ENCODE results near the gene SH3GLB2.

Gene SH3GLB2

GRCh38 chr9:129027224-129027684, 877 bp downstream of the SH3GLB2 start:
- Histone ChIP-seq H3K27me3 (ENCODE audit: insufficient read depth, insufficient read length) (no peaks in the 10 kb centered on the region), H3K9me3 (ENCODE audit: insufficient read depth, low read length) (no peaks in the 10 kb centered on the region), H3K4me1 (ENCODE audit: insufficient read depth, insufficient read length) (peaks cover 30% of the 10 kb centered on the region), H3K4me3 (ENCODE audit: insufficient read length, low read depth) (peak overlapping the region; percentile 88), H3K36me3 (ENCODE audit: insufficient read depth, insufficient read length, low read length) (peaks cover 3% of the 10 kb centered on the region), H3K9ac (ENCODE audit: insufficient read length, low read depth) (peak overlapping the region; percentile 90)
- DNase-seq (ENCODE audit: low read depth, low spot score): no peak
- no peak for TF ChIP-seq ZNF274 (IDR thresholded peaks at IDR 0.05; ENCODE audit: low read depth, low read length)
- no peak for TF ChIP-seq YY1 (IDR thresholded peaks at IDR 0.05; ENCODE audit: insufficient read depth, insufficient read length)

GRCh38 chr9:129026442-129027223, 1.5 kb downstream of the SH3GLB2 start:
- no peak for DNase-seq (ENCODE audit: low read depth, low spot score)
- Histone ChIP-seq H3K4me1 (ENCODE audit: insufficient read depth, insufficient read length) (peaks cover 33% of the 10 kb centered on the region), H3K9me3 (ENCODE audit: insufficient read depth, low read length) (no peaks in the 10 kb centered on the region), H3K4me3 (ENCODE audit: insufficient read length, low read depth) (no peak overlapping the region), H3K36me3 (ENCODE audit: insufficient read depth, insufficient read length, low read length) (peaks cover 3% of the 10 kb centered on the region), H3K9ac (ENCODE audit: insufficient read length, low read depth) (peak overlapping the region; percentile 21), H3K27me3 (ENCODE audit: insufficient read depth, insufficient read length) (no peaks in the 10 kb centered on the region)
- TF ChIP-seq ZNF274 (IDR thresholded peaks at IDR 0.05; ENCODE audit: low read depth, low read length) (no peak), YY1 (IDR thresholded peaks at IDR 0.05; ENCODE audit: insufficient read depth, insufficient read length) (no peak), SUZ12 (IDR thresholded peaks at IDR 0.05; ENCODE audit: extremely low read depth, insufficient read depth, insufficient read length) (no peak)

GRCh38 chr9:129023908-129024233, 4.3 kb downstream of the SH3GLB2 start:
- Histone ChIP-seq H3K4me3 (ENCODE audit: insufficient read length, low read depth) (no peak overlapping the region), H3K27me3 (ENCODE audit: insufficient read depth, insufficient read length) (no peaks in the 10 kb centered on the region), H3K9ac (ENCODE audit: insufficient read length, low read depth) (peak overlapping the region; percentile 16), H3K4me1 (ENCODE audit: insufficient read depth, insufficient read length) (peaks cover 26% of the 10 kb centered on the region), H3K36me3 (ENCODE audit: insufficient read depth, insufficient read length, low read length) (peaks cover 6% of the 10 kb centered on the region), H3K9me3 (ENCODE audit: insufficient read depth, low read length) (no peaks in the 10 kb centered on the region)
- TF ChIP-seq YY1 (IDR thresholded peaks at IDR 0.05; ENCODE audit: insufficient read depth, insufficient read length) (no peak), SUZ12 (IDR thresholded peaks at IDR 0.05; ENCODE audit: extremely low read depth, insufficient read depth, insufficient read length) (no peak), ZNF274 (IDR thresholded peaks at IDR 0.05; ENCODE audit: low read depth, low read length) (no peak)
- DNase-seq (ENCODE audit: low read depth, low spot score): no peak

GRCh38 chr9:129023036-129023907, 4.9 kb downstream of the SH3GLB2 start:
- Histone ChIP-seq H3K9ac (ENCODE audit: insufficient read length, low read depth) (peak overlapping the region; percentile 33), H3K9me3 (ENCODE audit: insufficient read depth, low read length) (no peaks in the 10 kb centered on the region), H3K36me3 (ENCODE audit: insufficient read depth, insufficient read length, low read length) (peaks cover 6% of the 10 kb centered on the region), H3K27me3 (ENCODE audit: insufficient read depth, insufficient read length) (no peaks in the 10 kb centered on the region), H3K4me1 (ENCODE audit: insufficient read depth, insufficient read length) (peaks cover 26% of the 10 kb centered on the region), H3K4me3 (ENCODE audit: insufficient read length, low read depth) (no peak overlapping the region)
- no peak for DNase-seq (ENCODE audit: low read depth, low spot score)
- TF ChIP-seq YY1 (IDR thresholded peaks at IDR 0.05; ENCODE audit: insufficient read depth, insufficient read length) (no peak), SUZ12 (IDR thresholded peaks at IDR 0.05; ENCODE audit: extremely low read depth, insufficient read depth, insufficient read length) (no peak), ZNF274 (IDR thresholded peaks at IDR 0.05; ENCODE audit: low read depth, low read length) (no peak)

GRCh38 chr9:129022037-129022436, 6.1 kb downstream of the SH3GLB2 start:
- H3K27me3 ChIP-seq (ENCODE audit: insufficient read depth, insufficient read length): no peaks in the 10 kb centered on the region
- H3K4me1 ChIP-seq (ENCODE audit: insufficient read depth, insufficient read length): peaks cover 21% of the 10 kb centered on the region
- H3K9ac ChIP-seq (ENCODE audit: insufficient read length, low read depth): no peak overlapping the region
- H3K36me3 ChIP-seq (ENCODE audit: insufficient read depth, insufficient read length, low read length): peaks cover 6% of the 10 kb centered on the region
- H3K4me3 ChIP-seq (ENCODE audit: insufficient read length, low read depth): no peak overlapping the region
- H3K9me3 ChIP-seq (ENCODE audit: insufficient read depth, low read length): no peaks in the 10 kb centered on the region
- DNase-seq (ENCODE audit: low read depth, low spot score): no peak
- TF ChIP-seq YY1 (IDR thresholded peaks at IDR 0.05; ENCODE audit: insufficient read depth, insufficient read length): no peak
- no peak for TF ChIP-seq ZNF274 (IDR thresholded peaks at IDR 0.05; ENCODE audit: low read depth, low read length)
- TF ChIP-seq SUZ12 (IDR thresholded peaks at IDR 0.05; ENCODE audit: extremely low read depth, insufficient read depth, insufficient read length): no peak

- Histone ChIP-seq H3K27me3 (ENCODE audit: insufficient read depth, insufficient read length) (no peaks in the 10 kb centered on the region), H3K9ac (ENCODE audit: insufficient read length, low read depth) (no peak overlapping the region), H3K9me3 (ENCODE audit: insufficient read depth, low read length) (no peaks in the 10 kb centered on the region), H3K4me3 (ENCODE audit: insufficient read length, low read depth) (no peak overlapping the region), H3K36me3 (ENCODE audit: insufficient read depth, insufficient read length, low read length) (peaks cover 6% of the 10 kb centered on the region), H3K4me1 (ENCODE audit: insufficient read depth, insufficient read length) (peaks cover 20% of the 10 kb centered on the region)
- DNase-seq (ENCODE audit: low read depth, low spot score): no peak
- no peak for TF ChIP-seq ZNF274 (IDR thresholded peaks at IDR 0.05; ENCODE audit: low read depth, low read length)
- no peak for TF ChIP-seq SUZ12 (IDR thresholded peaks at IDR 0.05; ENCODE audit: extremely low read depth, insufficient read depth, insufficient read length)
- TF ChIP-seq YY1 (IDR thresholded peaks at IDR 0.05; ENCODE audit: insufficient read depth, insufficient read length): no peak
Measured at GRCh38 chr9:129021091-129021490, 7.0 kb downstream of the SH3GLB2 start.

GRCh38 chr9:129014608-129015007, 13.5 kb downstream of the SH3GLB2 start:
- TF ChIP-seq SUZ12 (IDR thresholded peaks at IDR 0.05; ENCODE audit: extremely low read depth, insufficient read depth, insufficient read length) (no peak), ZNF274 (IDR thresholded peaks at IDR 0.05; ENCODE audit: low read depth, low read length) (no peak), YY1 (IDR thresholded peaks at IDR 0.05; ENCODE audit: insufficient read depth, insufficient read length) (no peak)
- peaks cover 20% of the 10 kb centered on the region for H3K4me1 ChIP-seq (ENCODE audit: insufficient read depth, insufficient read length)
- H3K27me3 ChIP-seq (ENCODE audit: insufficient read depth, insufficient read length): no peaks in the 10 kb centered on the region
- peaks cover 53% of the 10 kb centered on the region for H3K36me3 ChIP-seq (ENCODE audit: insufficient read depth, insufficient read length, low read length)
- no peak overlapping the region for H3K4me3 ChIP-seq (ENCODE audit: insufficient read length, low read depth)
- no peak for DNase-seq (ENCODE audit: low read depth, low spot score)
- H3K9ac ChIP-seq (ENCODE audit: insufficient read length, low read depth): no peak overlapping the region
- no peaks in the 10 kb centered on the region for H3K9me3 ChIP-seq (ENCODE audit: insufficient read depth, low read length)

All from NT2/D1 (cell line).